IPS-NIHi11 (cell line): ENCODE results near the gene CPA5.
"Not testable (repeated sequence)": the region's sequence is repeated elsewhere in the genome, so short reads cannot be mapped to it uniquely, and the experiment has no call there.

Experiments
- DNase-seq: peaks from one replicate; pipeline ENCODE4 v3.0.0; 2012; ENCODE audit warnings: mixed read lengths, low spot score

Gene CPA5

GRCh38 chr7:130359276-130359857 lies 14.8 kb downstream of the CPA5 start:
- no peak for DNase-seq

DNA sequence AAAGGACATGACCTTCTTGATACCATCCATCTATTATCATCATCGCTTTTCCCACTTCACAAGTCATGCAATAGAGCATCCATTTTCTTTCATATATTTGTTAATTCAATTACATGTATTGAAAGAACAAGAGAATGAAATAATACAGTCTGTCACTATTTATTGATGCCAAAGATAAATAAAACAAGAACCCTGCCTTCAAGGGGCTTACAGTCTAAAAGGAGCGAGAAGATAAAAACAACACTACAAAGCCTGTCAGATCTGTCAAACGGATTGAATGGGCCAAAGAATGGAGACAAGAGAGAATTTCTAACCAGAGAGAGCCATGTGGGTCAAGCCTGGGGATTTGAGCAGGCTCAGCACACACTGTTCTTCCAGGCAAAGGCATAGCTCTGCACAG lies 15.9 kb downstream of the CPA5 start:
- no peak for DNase-seq

- DNase-seq, result no peak
Measured at GRCh38 chr7:130361681-130362080, 17.1 kb downstream of the CPA5 start.

GRCh38 chr7:130362251-130362816 lies 17.7 kb downstream of the CPA5 start:
- DNase-seq, result no peak

DNA sequence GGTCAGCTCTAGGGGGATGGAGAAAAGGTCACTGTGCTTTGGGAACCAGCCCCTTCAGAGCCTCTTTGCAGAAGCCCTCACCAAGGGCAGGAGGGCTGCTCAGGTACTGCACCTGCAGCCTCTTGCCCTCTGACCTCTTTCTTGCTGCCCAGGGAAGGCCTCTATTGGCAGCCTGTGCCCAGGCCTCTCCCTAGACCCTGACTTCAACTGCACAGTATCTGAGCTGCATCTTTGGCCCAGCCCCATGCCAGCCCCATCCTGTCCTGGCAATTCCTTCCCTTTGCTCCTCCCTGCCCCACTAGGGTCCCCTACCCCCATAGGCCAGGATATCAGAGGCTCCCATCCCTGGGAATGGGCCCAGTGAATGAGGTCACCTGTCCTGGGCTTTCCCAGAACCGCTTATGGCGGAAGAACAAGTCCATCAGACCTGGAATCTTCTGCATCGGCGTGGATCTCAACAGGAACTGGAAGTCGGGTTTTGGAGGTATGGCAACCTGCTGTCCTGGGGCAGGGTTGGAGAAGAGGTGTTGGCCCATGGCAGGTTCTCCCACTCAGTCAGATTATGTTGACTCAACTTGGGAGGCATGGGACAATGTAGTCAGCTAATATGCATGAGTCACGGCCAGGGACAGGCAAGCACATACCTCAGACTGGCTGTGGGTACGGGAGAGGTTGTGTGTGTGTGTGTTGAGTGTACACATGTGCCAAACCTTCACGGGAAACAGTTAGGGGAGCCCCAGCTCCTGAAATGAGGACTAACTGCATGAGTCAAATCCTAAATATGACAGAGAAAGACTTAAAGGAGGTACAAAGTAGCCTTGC lies 18.6 kb downstream of the CPA5 start:
- DNase-seq, result no peak

DNA sequence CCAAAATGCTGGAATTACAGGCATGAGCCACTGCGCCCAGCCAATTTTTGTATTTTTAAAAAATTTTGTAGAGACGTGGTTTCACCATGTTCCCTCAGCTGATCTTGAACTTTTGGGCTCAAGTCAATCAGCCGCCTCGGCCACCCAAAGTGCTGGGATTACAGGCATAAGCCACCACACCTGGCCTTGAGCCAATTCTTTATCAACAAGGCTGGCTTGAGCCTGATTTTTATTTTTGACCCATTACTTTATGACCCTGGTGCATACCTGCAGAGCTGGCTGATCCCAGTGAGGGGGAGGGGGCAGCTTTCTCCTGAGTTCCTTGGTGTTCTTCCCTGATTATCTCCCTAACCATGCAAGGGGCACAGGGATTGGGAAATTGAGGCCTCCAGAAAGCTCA lies 19.8 kb downstream of the CPA5 start:
- no peak for DNase-seq

- no peak for DNase-seq
Measured at GRCh38 chr7:130365088-130365487, 20.5 kb downstream of the CPA5 start.

GRCh38 chr7:130365511-130366441 lies 21.2 kb downstream of the CPA5 start:
- DNase-seq, result peak; percentile 69

DNA sequence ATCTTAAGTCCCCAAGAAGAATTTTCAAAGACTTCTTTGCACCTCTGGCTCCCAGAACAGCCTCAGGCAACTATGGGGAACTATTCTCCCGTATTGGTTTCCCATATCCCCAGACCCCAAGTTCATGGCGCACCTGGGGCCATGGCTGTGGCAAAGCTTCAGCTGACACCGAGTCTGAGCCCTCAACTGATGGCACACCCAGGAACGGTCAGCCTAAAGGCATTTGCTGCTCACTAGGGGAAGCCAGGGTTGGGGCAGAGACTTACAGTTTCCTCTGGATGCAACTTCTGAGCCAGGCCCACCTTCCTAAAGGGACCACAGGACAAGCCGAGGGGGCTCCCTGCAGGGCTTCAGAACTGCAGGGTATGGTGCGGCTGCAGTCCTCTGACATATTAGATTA lies 21.9 kb downstream of the CPA5 start:
- no peak for DNase-seq

DNA sequence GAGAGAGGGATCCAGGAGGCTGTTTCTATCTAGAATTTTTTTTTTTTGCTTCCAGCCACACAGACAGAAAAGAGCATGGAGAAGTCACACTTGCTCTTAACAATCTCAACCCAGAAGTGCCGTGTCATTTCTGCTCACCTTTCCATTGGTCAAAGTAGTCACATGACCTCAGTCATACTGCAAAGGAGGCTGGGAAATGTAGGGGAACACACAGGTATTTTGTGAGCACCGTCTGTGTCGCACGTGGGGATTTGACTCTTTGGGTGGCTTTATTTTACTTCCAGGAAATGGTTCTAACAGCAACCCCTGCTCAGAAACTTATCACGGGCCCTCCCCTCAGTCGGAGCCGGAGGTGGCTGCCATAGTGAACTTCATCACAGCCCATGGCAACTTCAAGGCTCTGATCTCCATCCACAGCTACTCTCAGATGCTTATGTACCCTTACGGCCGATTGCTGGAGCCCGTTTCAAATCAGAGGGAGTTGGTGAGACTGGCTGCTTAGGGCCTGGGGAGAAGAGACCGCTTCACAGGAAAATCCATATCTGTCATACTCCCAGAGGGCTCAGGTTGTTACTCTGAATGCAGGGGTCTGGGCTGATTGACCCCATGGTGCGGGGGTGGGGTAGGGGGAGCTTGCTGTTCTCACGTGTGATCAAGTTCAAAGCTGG lies 22.6 kb downstream of the CPA5 start:
- no peak for DNase-seq

DNA sequence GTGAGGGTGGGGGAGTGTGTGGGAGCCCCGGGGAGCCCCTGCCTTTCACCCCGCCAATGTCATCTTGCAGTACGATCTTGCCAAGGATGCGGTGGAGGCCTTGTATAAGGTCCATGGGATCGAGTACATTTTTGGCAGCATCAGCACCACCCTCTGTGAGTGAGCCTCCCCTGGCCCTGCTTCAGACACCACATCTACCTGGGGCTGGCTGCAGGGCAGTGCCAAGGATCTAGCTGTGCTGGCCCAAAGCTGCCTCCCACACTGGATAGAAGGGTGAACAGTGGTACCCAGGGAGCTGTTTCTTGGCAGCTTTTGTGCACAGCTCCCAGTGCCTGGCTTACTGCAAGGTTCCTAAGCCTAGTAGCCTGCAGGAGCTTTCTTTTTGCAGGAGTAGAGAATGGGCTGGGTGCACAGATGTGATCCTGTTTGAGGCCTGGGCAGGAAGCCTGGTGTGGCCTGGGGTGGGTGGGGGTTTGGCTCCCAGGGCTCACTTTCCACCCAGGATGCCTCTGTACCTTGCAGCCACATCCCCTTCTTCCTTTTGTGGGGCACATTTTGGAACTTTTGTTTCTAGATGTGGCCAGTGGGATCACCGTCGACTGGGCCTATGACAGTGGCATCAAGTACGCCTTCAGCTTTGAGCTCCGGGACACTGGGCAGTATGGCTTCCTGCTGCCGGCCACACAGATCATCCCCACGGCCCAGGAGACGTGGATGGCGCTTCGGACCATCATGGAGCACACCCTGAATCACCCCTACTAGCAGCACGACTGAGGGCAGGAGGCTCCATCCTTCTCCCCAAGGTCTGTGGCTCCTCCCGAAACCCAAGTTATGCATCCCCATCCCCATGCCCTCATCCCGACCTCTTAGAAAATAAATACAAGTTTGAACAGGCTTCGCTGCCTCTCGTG lies 23.5 kb downstream of the CPA5 start:
- DNase-seq, result no peak

DNA sequence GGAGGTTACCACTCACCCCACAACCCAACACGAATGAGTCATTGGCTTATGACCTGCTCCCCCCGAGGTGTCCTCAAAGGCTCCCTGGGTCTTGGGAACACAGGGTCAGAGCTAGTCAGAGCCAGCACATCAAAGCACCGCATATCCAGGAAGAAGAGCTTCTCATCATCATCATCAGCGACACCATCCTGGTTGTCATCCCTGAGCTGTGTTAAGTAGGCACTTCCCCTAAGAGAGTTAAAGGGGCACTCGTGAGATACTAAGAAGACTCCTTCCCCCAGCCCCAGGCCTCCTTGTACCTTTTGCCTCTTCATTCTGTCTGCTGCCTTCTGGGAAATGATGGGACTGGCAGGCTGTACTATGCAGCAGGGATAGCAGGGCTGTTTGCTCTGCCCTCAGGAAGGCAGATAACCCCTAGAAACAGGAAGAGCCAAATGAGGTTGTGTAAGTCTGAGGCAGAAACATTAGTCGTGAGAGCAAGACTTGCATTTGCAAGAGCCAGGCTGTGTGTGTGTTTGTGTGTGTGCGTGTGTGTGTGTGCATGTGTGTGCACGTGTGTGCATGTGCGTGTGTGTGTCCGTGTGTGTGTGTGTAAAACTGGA lies 24.6 kb downstream of the CPA5 start:
- DNase-seq, result no peak

DNA sequence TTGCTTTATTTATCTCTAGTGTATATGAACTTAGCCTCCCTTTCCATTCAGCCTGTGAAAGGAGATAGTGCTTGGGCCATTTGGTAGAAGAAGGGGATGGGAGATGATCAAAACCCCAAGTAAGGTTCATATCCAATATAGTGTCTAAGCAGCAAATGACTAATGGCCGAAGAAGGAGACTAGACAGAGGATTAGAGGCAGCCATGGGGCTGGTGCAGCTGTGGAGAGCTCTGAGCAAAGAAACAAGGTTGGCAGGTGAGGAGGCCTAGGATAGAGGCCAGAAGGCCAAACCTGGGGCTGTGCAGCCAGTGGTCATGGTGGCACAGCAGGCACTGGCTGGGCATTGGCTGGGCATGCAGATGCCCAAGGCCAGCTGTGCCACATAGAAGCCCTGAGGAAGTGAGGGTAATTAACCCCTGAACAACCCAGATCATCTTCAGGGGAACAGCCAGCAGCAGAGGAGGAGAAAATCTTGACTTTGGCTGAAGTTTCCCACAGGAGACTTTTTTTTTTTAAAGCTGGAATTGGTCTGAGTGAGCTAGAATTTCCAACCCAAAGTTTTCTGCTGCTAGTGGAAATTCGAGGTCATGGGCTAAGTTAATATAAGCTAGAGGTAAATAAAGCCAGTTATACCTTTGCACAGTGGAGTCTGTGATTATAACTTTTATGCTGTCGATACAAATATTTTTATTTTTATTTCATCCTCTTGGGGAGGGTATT lies 25.4 kb downstream of the CPA5 start:
- no peak for DNase-seq

GRCh38 chr7:130371046-130371445 lies 26.4 kb downstream of the CPA5 start:
- DNase-seq, result no peak

GRCh38 chr7:130372402-130373165 lies 28.0 kb downstream of the CPA5 start:
- DNase-seq, result no peak

DNA sequence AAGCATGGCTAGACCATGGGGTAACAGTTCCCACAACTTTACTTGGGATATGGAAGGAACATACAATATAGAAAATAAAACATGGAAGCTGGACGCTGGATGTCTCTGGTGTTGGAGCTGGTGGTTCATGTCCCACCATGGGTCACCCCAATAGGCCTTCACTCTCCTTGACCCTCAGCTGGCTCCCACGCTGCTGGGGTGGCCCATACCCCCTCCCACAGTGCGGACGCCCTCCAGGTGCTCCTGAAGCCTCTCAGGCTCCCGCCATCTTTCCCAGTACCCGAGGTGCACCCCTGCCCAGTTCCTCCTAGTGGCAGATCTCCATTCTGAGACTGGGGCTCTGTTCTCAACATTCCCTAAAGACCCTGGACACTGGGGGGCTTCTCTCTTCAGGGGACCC lies 29.9 kb downstream of the CPA5 start:
- DNase-seq, result no peak

- not testable (repeated sequence) for DNase-seq
Measured at GRCh38 chr7:130376461-130376860, 31.8 kb downstream of the CPA5 start.

- no peak for DNase-seq
Measured at GRCh38 chr7:130377178-130377577, 32.6 kb downstream of the CPA5 start.

GRCh38 chr7:130379019-130379418 lies 34.4 kb downstream of the CPA5 start:
- no peak for DNase-seq
